Lung (tissue), 12 donors: ENCODE measurements around the gene OSBPL9. TPM values are rescaled to one million over a fixed set of nuclear protein-coding genes. Genes with fewer than 3 reads are reported as not detected.

Source experiments
- ATAC-seq: fragments of 200-7000 bp; cut with Tn5 transposase; one replicate; pipeline ENCODE4 v1.9.1; 2020; ENCODE audit warnings: moderate number of reproducible peaks; ENCODE audit not compliant: insufficient read depth, low FRiP score
- DNase-seq, 3 donors: peaks; one replicate each; pipeline ENCODE4 v3.0.0-alpha.2; 2013 to 2017
- H3K27ac ChIP-seq, 2 donors: one replicate each; pipeline ENCODE4 v1.5.1; 2013; ENCODE audit warnings: mild to moderate bottlenecking in 2 of 2, moderate library complexity in 2 of 2, control low read depth in 1 of 2, inconsistent platforms in 1 of 2, low read depth in 1 of 2, low read length in 1 of 2
- H3K27me3 ChIP-seq, 3 donors: one replicate each; pipeline ENCODE4 v1.5.1; 2013; ENCODE audit warnings: low read length in 2 of 3; ENCODE audit not compliant: control insufficient read depth in 3 of 3, insufficient read depth in 3 of 3
- H3K36me3 ChIP-seq, 4 donors: one replicate each; pipeline ENCODE4 v1.5.1; 2013; ENCODE audit warnings: low read length in 4 of 4, mild to moderate bottlenecking in 1 of 4, moderate library complexity in 1 of 4; ENCODE audit not compliant: control insufficient read depth in 4 of 4, insufficient read depth in 4 of 4
- H3K4me1 ChIP-seq, 5 donors: one replicate each; pipeline ENCODE4 v1.5.1; 2013; ENCODE audit warnings: low read length in 5 of 5, mild to moderate bottlenecking in 2 of 5, moderate library complexity in 1 of 5; ENCODE audit not compliant: control insufficient read depth in 5 of 5, insufficient read depth in 5 of 5
- H3K4me3 ChIP-seq: one replicate; pipeline ENCODE4 v1.5.1; 2013; ENCODE audit warnings: mild to moderate bottlenecking, control low read depth, moderate library complexity
- H3K9ac ChIP-seq, 2 donors: one replicate each; pipeline ENCODE4 v1.5.1; 2013; ENCODE audit warnings: low read length in 2 of 2, control low read depth in 1 of 2; ENCODE audit not compliant: insufficient read depth in 1 of 2
- H3K9me3 ChIP-seq, 4 donors: one replicate each; pipeline ENCODE4 v1.5.1; 2013; ENCODE audit warnings: low read length in 3 of 4, mild to moderate bottlenecking in 1 of 4, moderate library complexity in 1 of 4; ENCODE audit not compliant: control insufficient read depth in 4 of 4, insufficient read depth in 3 of 4
- WGBS, 2 donors: extraction: QIAGEN DNeasy Blood & Tissue Kit; methylation state at CpG; one replicate each; pipeline ENCODE4 v1.1.7; 2013; 5-methylcytosine and 5-hydroxymethylcytosine counted together
- polyA plus RNA-seq, 2 donors: library from polyadenylated mRNA; stranded (reverse); fragments of 200-250 nt; gene quantifications; one replicate each; pipeline ENCODE4 v1.2.1, GENCODE V29; 2013
- total RNA-seq, 2 donors: library from RNA; depleted of rRNA in 1 of 2; stranded (reverse); fragments of >200 nt in 1 of 2; gene quantifications; one replicate each; pipeline ENCODE4 v1.2.1, GENCODE V29; 2014 to 2021
- TF ChIP-seq, protein P1 (sequence below): IDR thresholded peaks from 2 replicates; pipeline ENCODE4 v1.5.1; 2012; ENCODE audit warnings: mild to moderate bottlenecking; ENCODE audit errors: control extremely low read depth, extremely low read depth
- donor health status: control.
- donor health status: control.
- donor health status: Bipolar disorder and iron deficiency.
- donor health status: healthy.
- donor health status: DM: yes; HTN: yes; CAD: no.

The OSBPL9 gene
- total and polyA plus RNA-seq, 4 donors = 36.8 to 135 (median 72.4) TPM

GRCh38 chr1:51744506-51745303 lies 127.8 kb downstream of the OSBPL9 start:
- ATAC-seq (no peak), DNase-seq (no peak)
- H3K27me3 ChIP-seq = no peaks in the 10 kb centered on the region
- H3K36me3 ChIP-seq = peaks cover 0 to 5% (median 2%) of the 10 kb centered on the region in 4 donors
- H3K4me1 ChIP-seq = peaks cover 0 to 8% (median 0%) of the 10 kb centered on the region in 5 donors
- no peak overlapping the region for H3K4me3 ChIP-seq
- H3K9ac ChIP-seq = no peak overlapping the region
- no peaks in the 10 kb centered on the region for H3K9me3 ChIP-seq
- TF ChIP-seq, protein P1, sequence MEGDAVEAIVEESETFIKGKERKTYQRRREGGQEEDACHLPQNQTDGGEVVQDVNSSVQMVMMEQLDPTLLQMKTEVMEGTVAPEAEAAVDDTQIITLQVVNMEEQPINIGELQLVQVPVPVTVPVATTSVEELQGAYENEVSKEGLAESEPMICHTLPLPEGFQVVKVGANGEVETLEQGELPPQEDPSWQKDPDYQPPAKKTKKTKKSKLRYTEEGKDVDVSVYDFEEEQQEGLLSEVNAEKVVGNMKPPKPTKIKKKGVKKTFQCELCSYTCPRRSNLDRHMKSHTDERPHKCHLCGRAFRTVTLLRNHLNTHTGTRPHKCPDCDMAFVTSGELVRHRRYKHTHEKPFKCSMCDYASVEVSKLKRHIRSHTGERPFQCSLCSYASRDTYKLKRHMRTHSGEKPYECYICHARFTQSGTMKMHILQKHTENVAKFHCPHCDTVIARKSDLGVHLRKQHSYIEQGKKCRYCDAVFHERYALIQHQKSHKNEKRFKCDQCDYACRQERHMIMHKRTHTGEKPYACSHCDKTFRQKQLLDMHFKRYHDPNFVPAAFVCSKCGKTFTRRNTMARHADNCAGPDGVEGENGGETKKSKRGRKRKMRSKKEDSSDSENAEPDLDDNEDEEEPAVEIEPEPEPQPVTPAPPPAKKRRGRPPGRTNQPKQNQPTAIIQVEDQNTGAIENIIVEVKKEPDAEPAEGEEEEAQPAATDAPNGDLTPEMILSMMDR = no peak
- H3K27ac ChIP-seq = no peak overlapping the region
- 70 to 84% methylated on average over 4 of the region's 4 CpGs for WGBS, 2 donors

GRCh38 chr1:51745304-51745570 lies 128.3 kb downstream of the OSBPL9 start:
- Histone ChIP-seq H3K9me3 (no peaks in the 10 kb centered on the region), H3K27me3 (no peaks in the 10 kb centered on the region), H3K9ac (no peak overlapping the region), H3K27ac (no peak overlapping the region), H3K4me3 (no peak overlapping the region), H3K36me3 (peaks cover 0 to 5% (median 2%) of the 10 kb centered on the region in 4 donors), H3K4me1 (peaks cover 0 to 8% (median 0%) of the 10 kb centered on the region in 5 donors)
- no peak for ATAC-seq
- TF ChIP-seq, protein P1 = no peak
- DNase-seq = no peak

GRCh38 chr1:51749151-51749550 lies 132.3 kb downstream of the OSBPL9 start:
- 96 to 98% methylated on average over 3 of the region's 3 CpGs for WGBS, 2 donors
- DNase-seq (no peak), ATAC-seq (no peak)
- Histone ChIP-seq H3K27me3 (no peaks in the 10 kb centered on the region), H3K4me1 (peaks cover 0 to 12% (median 0%) of the 10 kb centered on the region in 5 donors), H3K4me3 (no peak overlapping the region), H3K36me3 (peaks cover 0 to 12% (median 9%) of the 10 kb centered on the region in 4 donors), H3K9me3 (no peaks in the 10 kb centered on the region), H3K27ac (no peak overlapping the region), H3K9ac (no peak overlapping the region)
- TF ChIP-seq, protein P1 = no peak
